Fibroblast of lung (primary cell): ENCODE results near the gene SPTB. TPM values are rescaled to one million over a fixed set of nuclear protein-coding genes. Genes with fewer than 3 reads are reported as not detected.
A peak's percentile ranks its signal among the peaks of the same experiment; 100 is the strongest.

Experiments
- DNase-seq, 2 donors: peaks; one replicate each; pipeline versions ENCODE4 v3.0.0 to v3.0.0-alpha.2; 2010; ENCODE audit warnings: low read depth in 2 of 2
- H2AFZ ChIP-seq: 2 replicates; pipeline ENCODE4 v1.5.1; 2012; ENCODE audit warnings: low read length, control low read depth, inconsistent platforms
- H3K27ac ChIP-seq: 2 replicates; pipeline ENCODE4 v1.5.1; 2011; ENCODE audit warnings: low read length, control low read depth; ENCODE audit not compliant: insufficient read depth
- H3K27me3 ChIP-seq: 2 replicates; pipeline ENCODE4 v1.5.1; 2011; ENCODE audit warnings: mild to moderate bottlenecking, low read length; ENCODE audit not compliant: control insufficient read depth, insufficient read depth
- H3K36me3 ChIP-seq: 2 replicates; pipeline ENCODE4 v1.5.1; 2011; ENCODE audit warnings: low read length; ENCODE audit not compliant: control insufficient read depth, insufficient read depth
- H3K4me1 ChIP-seq: 2 replicates; pipeline ENCODE4 v1.5.1; 2011; ENCODE audit warnings: low read length; ENCODE audit not compliant: control insufficient read depth, insufficient read depth; ENCODE audit errors: extremely low read depth
- H3K4me2 ChIP-seq: 2 replicates; pipeline ENCODE4 v1.5.1; 2011; ENCODE audit warnings: low read length, control low read depth; ENCODE audit not compliant: insufficient read depth; ENCODE audit errors: extremely low read depth
- H3K4me3 ChIP-seq, 4 experiments: fragments of 200-600 bp in 1 of 4; sonication (generic) in 1 of 4; replicated peaks in 1 of 4; 2 replicates each; pipeline ENCODE4 v1.5.1; 2011 to 2016; ENCODE audit warnings: low read length in 4 of 4, low read depth in 3 of 4, mild to moderate bottlenecking in 3 of 4, control low read depth in 2 of 4, inconsistent platforms in 1 of 4, mixed read lengths in 1 of 4; ENCODE audit not compliant: insufficient read depth in 1 of 4; ENCODE audit errors: control extremely low read depth in 1 of 4
- H3K79me2 ChIP-seq: 2 replicates; pipeline ENCODE4 v1.5.1; 2012; ENCODE audit warnings: mild to moderate bottlenecking, low read length, inconsistent platforms; ENCODE audit not compliant: control insufficient read depth, insufficient read depth
- H3K9ac ChIP-seq: 2 replicates; pipeline ENCODE4 v1.5.1; 2011; ENCODE audit warnings: mild to moderate bottlenecking, low read length, control low read depth; ENCODE audit not compliant: insufficient read depth
- H3K9me3 ChIP-seq: 2 replicates; pipeline ENCODE4 v1.5.1; 2012; ENCODE audit warnings: low read depth, low read length; ENCODE audit not compliant: control insufficient read depth, insufficient read depth
- H4K20me1 ChIP-seq: 2 replicates; pipeline ENCODE4 v1.5.1; 2011; ENCODE audit warnings: low read length; ENCODE audit not compliant: control insufficient read depth, insufficient read depth; ENCODE audit errors: extremely low read depth
- EZH2 ChIP-seq: IDR thresholded peaks from 2 replicates; pipeline ENCODE4 v1.5.1; 2012; ENCODE audit warnings: low read length, control low read depth, mild to moderate bottlenecking; ENCODE audit errors: missing control alignments
- polyA plus RNA-seq, 2 donors: library from polyadenylated mRNA; depleted of rRNA in 1 of 2; stranded (reverse) in 1 of 2; unstranded in 1 of 2; fragments of >200 nt; gene quantifications; 2 replicates each; pipeline ENCODE4 v1.2.1, GENCODE V29; 2011 to 2012; ENCODE audit warnings: missing spikeins in 1 of 2
- total RNA-seq: library from RNA; depleted of rRNA; stranded (reverse); fragments of >200 nt; gene quantifications from 2 replicates; pipeline ENCODE4 v1.2.1, GENCODE V29; 2014
- TF ChIP-seq, protein P1 (sequence below), 2 donors: IDR thresholded peaks in 1 of 2; conservative IDR thresholded peaks in 1 of 2; 1 replicate in 1 of 2; 2 replicates in 1 of 2; pipeline ENCODE4 v1.5.1; 2011 to 2012; ENCODE audit warnings: low read length in 2 of 2, control low read depth in 1 of 2, inconsistent platforms in 1 of 2, low read depth in 1 of 2, mild to moderate bottlenecking in 1 of 2

SPTB gene
- total and polyA plus RNA-seq, 2 donors (not counting 1 experiment from before 2014, with no cell fraction given) = not detected

DNA sequence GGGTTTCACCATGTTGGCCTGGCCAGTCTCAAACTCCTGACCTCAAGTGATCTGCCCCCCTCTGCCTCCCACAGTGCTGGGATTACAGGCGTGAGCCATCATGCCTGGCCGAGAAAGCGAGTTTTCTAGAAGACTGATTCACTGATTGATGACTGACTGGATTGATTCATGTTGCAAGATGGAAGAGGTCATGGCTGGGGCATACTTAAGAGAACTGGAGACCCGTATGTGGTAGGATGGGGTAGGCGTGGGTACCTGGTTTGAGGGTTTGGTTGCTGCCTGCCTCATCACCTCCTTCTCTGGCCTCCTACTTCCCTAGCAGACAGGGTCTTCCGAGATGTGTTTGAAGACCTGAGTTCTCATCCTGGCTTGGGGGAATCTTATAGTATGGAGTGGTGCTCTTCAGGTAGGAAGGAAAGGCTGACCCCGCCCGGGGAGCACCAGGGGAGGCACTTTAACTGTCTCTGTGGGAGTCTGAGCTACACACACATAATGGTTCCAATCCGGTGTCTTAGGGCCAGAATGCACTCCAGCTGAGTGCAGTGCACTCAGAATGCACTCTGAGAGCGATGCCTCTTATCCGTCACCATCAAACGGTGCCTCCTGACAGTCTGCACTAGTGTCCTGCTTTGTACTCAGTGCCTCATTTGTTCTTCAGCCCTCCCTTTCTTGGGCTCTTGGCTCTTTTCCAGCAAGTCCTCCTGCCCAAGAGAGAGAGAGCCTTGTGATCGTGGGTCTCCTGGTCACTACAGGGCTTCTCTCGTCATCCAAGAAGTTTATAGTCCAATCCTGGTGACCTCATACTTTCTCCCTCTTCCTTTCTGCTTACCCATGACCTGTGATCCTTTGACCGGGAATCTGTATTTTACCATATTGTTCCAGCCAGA lies 155.8 kb downstream of the SPTB start:
- Histone ChIP-seq H3K79me2 (no peaks in the 10 kb centered on the region), H4K20me1 (no peaks in the 10 kb centered on the region), H3K4me3 (no peak overlapping the region), H3K27ac (no peak overlapping the region), H3K36me3 (no peaks in the 10 kb centered on the region), H3K9me3 (no peaks in the 10 kb centered on the region), H3K9ac (no peak overlapping the region), H2AFZ (no peak overlapping the region), H3K27me3 (no peaks in the 10 kb centered on the region), H3K4me2 (no peak overlapping the region), H3K4me1 (peaks cover 29% of the 10 kb centered on the region)
- DNase-seq = peak in 1 of 2 donors; percentile 46
- no peak for TF ChIP-seq EZH2
- TF ChIP-seq, protein P1, sequence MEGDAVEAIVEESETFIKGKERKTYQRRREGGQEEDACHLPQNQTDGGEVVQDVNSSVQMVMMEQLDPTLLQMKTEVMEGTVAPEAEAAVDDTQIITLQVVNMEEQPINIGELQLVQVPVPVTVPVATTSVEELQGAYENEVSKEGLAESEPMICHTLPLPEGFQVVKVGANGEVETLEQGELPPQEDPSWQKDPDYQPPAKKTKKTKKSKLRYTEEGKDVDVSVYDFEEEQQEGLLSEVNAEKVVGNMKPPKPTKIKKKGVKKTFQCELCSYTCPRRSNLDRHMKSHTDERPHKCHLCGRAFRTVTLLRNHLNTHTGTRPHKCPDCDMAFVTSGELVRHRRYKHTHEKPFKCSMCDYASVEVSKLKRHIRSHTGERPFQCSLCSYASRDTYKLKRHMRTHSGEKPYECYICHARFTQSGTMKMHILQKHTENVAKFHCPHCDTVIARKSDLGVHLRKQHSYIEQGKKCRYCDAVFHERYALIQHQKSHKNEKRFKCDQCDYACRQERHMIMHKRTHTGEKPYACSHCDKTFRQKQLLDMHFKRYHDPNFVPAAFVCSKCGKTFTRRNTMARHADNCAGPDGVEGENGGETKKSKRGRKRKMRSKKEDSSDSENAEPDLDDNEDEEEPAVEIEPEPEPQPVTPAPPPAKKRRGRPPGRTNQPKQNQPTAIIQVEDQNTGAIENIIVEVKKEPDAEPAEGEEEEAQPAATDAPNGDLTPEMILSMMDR (conservative IDR thresholded peaks at IDR 0.05 in 1 of 2, IDR thresholded peaks at IDR 0.05 in 1 of 2; ENCODE audit: low read depth in 1 of 2, low read length in 2 of 2) = no peak

DNA sequence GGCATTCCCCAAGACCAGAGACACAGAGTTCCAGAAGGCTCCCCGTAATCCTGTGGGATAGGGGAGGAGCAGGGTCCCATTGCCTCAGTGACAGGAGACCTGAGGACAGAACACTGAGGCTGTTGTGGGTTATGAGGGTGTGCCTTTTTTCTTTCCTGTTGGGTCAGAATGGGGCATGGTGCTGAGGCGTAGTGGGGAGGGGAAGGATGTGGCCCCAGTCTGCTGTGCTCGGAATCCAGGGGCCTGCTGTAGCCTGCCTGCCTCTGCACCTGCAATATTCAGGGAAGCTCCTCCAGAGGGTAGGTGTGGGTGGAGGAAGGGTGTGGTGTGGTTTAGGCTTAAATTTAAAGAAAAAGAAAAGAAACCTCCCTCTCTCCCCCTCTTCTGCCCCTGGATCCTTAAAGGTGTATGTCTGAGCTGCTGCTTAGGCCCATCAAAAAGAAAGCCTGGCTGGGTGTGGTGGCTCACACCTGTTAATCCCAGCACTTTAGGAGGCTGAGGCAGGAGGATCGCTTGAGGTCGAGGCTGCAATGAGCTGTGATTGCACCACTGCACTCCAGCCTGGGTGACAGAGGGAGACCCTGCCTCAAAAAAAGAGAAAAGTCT lies 156.8 kb downstream of the SPTB start:
- Histone ChIP-seq H2AFZ (no peak overlapping the region), H3K9ac (no peak overlapping the region), H3K9me3 (no peaks in the 10 kb centered on the region), H3K27me3 (peaks cover 2% of the 10 kb centered on the region), H3K4me1 (peaks cover 29% of the 10 kb centered on the region), H3K27ac (no peak overlapping the region), H3K79me2 (no peaks in the 10 kb centered on the region), H4K20me1 (no peaks in the 10 kb centered on the region), H3K4me3 (no peak overlapping the region), H3K36me3 (no peaks in the 10 kb centered on the region), H3K4me2 (no peak overlapping the region)
- TF ChIP-seq, protein P1 (conservative IDR thresholded peaks at IDR 0.05 in 1 of 2, IDR thresholded peaks at IDR 0.05 in 1 of 2; ENCODE audit: low read depth in 1 of 2, low read length in 2 of 2) = no peak
- TF ChIP-seq EZH2 = no peak
- no peak for DNase-seq

DNA sequence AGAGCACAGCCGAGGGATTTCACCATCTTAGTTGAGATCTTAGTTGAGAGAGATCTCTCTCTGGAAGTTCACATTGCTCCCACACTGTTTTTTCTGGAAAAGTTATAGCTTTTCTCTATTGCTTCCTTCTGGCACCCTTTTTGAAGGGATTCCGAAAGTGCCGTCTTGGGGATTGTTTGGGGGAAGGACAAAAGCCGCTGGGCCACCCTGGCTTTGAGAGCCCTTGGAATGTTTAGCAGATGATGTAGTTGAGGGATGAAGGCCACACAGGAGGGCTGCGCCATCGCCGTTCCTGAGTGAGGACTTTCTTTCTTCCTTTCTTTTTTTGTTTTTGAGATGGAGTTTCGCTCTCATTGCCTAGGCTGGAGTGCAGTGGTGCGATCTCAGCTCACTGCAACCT lies 157.8 kb downstream of the SPTB start:
- Histone ChIP-seq H2AFZ (no peak overlapping the region), H3K4me3 (no peak overlapping the region), H3K27me3 (peaks cover 2% of the 10 kb centered on the region), H3K36me3 (no peaks in the 10 kb centered on the region), H3K27ac (no peak overlapping the region), H3K4me2 (no peak overlapping the region), H3K4me1 (peaks cover 29% of the 10 kb centered on the region), H3K9me3 (no peaks in the 10 kb centered on the region), H3K9ac (no peak overlapping the region), H3K79me2 (no peaks in the 10 kb centered on the region), H4K20me1 (no peaks in the 10 kb centered on the region)
- DNase-seq = no peak
- no peak for TF ChIP-seq EZH2
- TF ChIP-seq, protein P1 (conservative IDR thresholded peaks at IDR 0.05 in 1 of 2, IDR thresholded peaks at IDR 0.05 in 1 of 2; ENCODE audit: low read depth in 1 of 2, low read length in 2 of 2) = no peak
